ENCODE measurements around the gene MRPL10. TPM values are rescaled to one million over a fixed set of nuclear protein-coding genes. Genes with fewer than 3 reads are reported as not detected.

The MRPL10 gene
- total and polyA plus RNA-seq, 2 experiments from 2014 or later: 50.2 to 74.7 TPM

GRCh38 chr17:47851764-47852112 lies 20.4 kb upstream of the MRPL10 start:
- ATAC-seq: peak; percentile 9
- H4K20me1 ChIP-seq (replicated peaks; ENCODE audit: insufficient read depth): peaks cover 4% of the 10 kb centered on the region; the same call in 1 of the 2 replicates
- H3K79me2 ChIP-seq (replicated peaks; ENCODE audit: insufficient read depth): no peaks in the 10 kb centered on the region
- H3F3A ChIP-seq (replicated peaks; ENCODE audit: low read depth): peaks cover 23% of the 10 kb centered on the region
- Mint-ChIP-seq H3K27me3 (ENCODE audit: insufficient read depth, low read depth, poor library complexity) (peaks cover 90% of the 10 kb centered on the region), H3K9me3 (no peaks in the 10 kb centered on the region), H3K4me3 (peak overlapping the region; percentile 68), H3K4me1 (peaks cover 45% of the 10 kb centered on the region), H3K27ac (no peak overlapping the region), H3K36me3 (ENCODE audit: low read depth) (no peaks in the 10 kb centered on the region)
- H3K4me1 ChIP-seq (ENCODE audit: insufficient read depth): peaks cover 39% of the 10 kb centered on the region
- peak; percentile 74 for DNase-seq (ENCODE audit: low spot score)
- H3K4me2 ChIP-seq: peak overlapping the region; percentile 96
- H3K9me2 ChIP-seq (ENCODE audit: insufficient read depth): no peaks in the 10 kb centered on the region
- TF ChIP-seq POLR2AphosphoS5 (IDR thresholded peaks at IDR 0.05; ENCODE audit: low read depth): no peak
- TF ChIP-seq ZNF462 (CRISPR knock-in tag; IDR thresholded peaks at IDR 0.05): no peak
- TF ChIP-seq EZH2phosphoT487 (IDR thresholded peaks at IDR 0.05; ENCODE audit: unreplicated experiment): no peak
- TF ChIP-seq NANOG (IDR thresholded peaks at IDR 0.05; ENCODE audit: borderline replicate concordance): no peak
- TF ChIP-seq ETS1 (IDR thresholded peaks at IDR 0.05): no peak
- TF ChIP-seq EZH2 (IDR thresholded peaks at IDR 0.05; ENCODE audit: low read depth, unreplicated experiment): peak; percentile 78
- no peak for TF ChIP-seq JUNB (IDR thresholded peaks at IDR 0.05; ENCODE audit: unreplicated experiment)
- no peaks in the 10 kb centered on the region for H3K36me3 ChIP-seq (ENCODE audit: insufficient read depth)
- peak overlapping the region; percentile 58 for H3K4me3 ChIP-seq
- H3K27me3 ChIP-seq (ENCODE audit: insufficient read depth): peaks cover 96% of the 10 kb centered on the region
- H3K27ac ChIP-seq (ENCODE audit: low read depth): no peak overlapping the region
- peak overlapping the region; percentile 95 for H2AFZ ChIP-seq

All from GM23338 (cell line).